Measurements from ENCODE around the gene MED23.
"Not testable (repeated sequence)": the region's sequence is repeated elsewhere in the genome, so short reads cannot be mapped to it uniquely, and the experiment has no call there.

DNA sequence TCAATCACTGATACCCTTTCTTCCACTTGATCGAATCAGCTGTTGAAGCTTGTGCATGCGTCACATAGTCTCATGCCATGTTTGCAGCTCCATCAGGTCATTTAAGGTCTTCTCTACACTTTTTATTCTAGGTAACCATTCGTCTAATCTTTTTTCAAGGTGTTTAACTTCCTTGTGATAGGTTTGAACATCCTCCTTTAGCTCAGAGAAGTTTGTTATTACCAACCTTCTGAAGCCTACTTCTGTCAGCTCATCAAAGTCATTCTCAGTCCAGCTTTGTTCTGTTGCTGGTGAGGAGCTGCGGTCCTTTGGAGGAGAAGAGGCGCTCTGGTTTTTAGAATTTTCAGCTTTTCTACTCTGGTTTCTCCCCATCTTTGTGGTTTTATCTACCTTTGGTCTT is 97.1 kb downstream of the MED23 start:
- TF ChIP-seq, protein P1, sequence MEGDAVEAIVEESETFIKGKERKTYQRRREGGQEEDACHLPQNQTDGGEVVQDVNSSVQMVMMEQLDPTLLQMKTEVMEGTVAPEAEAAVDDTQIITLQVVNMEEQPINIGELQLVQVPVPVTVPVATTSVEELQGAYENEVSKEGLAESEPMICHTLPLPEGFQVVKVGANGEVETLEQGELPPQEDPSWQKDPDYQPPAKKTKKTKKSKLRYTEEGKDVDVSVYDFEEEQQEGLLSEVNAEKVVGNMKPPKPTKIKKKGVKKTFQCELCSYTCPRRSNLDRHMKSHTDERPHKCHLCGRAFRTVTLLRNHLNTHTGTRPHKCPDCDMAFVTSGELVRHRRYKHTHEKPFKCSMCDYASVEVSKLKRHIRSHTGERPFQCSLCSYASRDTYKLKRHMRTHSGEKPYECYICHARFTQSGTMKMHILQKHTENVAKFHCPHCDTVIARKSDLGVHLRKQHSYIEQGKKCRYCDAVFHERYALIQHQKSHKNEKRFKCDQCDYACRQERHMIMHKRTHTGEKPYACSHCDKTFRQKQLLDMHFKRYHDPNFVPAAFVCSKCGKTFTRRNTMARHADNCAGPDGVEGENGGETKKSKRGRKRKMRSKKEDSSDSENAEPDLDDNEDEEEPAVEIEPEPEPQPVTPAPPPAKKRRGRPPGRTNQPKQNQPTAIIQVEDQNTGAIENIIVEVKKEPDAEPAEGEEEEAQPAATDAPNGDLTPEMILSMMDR (conservative IDR thresholded peaks at IDR 0.05; ENCODE audit: low read depth, low read length), result not testable (repeated sequence)
- not testable (repeated sequence) for TF ChIP-seq EZH2phosphoT487 (IDR thresholded peaks at IDR 0.05; ENCODE audit: borderline replicate concordance, low read length); EZH2 (IDR thresholded peaks at IDR 0.05; ENCODE audit: low read length, unreplicated experiment)

Measured in PC-3 (cell line).